K562 (cell line): Measurements from ENCODE around the gene CDCP1. TPM values are rescaled to one million over a fixed set of nuclear protein-coding genes. Genes with fewer than 3 reads are reported as not detected.

Experiments
- ASH1L ChIP-seq: fragments of 450-650 bp; IDR thresholded peaks from 2 replicates; pipeline ENCODE4 v1.6.1; 2018; ENCODE audit warnings: borderline replicate concordance, mild to moderate bottlenecking, low read depth; ENCODE audit not compliant: partially characterized antibody
- BHLHE40 ChIP-seq: IDR thresholded peaks from 2 replicates; pipeline ENCODE4 v1.6.1; 2011; ENCODE audit warnings: low read length, improper control_type of control experiment
- BRD4 ChIP-seq: fragments of 200-600 bp; sonication (generic); IDR thresholded peaks from 2 replicates; pipeline ENCODE4 v1.6.1; 2017; ENCODE audit warnings: inconsistent platforms
- CBX2 ChIP-seq: fragments of 200-600 bp; sonication (generic); IDR thresholded peaks from one replicate; pipeline ENCODE4 v1.6.1; 2012; ENCODE audit warnings: mild to moderate bottlenecking, low read length, inconsistent platforms; ENCODE audit not compliant: insufficient read depth, poor library complexity, severe bottlenecking
- CBX5 ChIP-seq: IDR thresholded peaks from 2 replicates; pipeline ENCODE4 v1.6.1; 2014; ENCODE audit warnings: low read depth, borderline replicate concordance
- CCAR2 ChIP-seq: fragments of 200-400 bp; formaldehyde crosslinking; IDR thresholded peaks from 2 replicates; pipeline ENCODE4 v1.6.1; 2017; ENCODE audit warnings: mild to moderate bottlenecking, low read depth, low read length
- FIP1L1 ChIP-seq: fragments of 200-400 bp; formaldehyde crosslinking; IDR thresholded peaks from 2 replicates; pipeline ENCODE4 v1.6.1; 2018; ENCODE audit warnings: mild to moderate bottlenecking, low read depth, low read length; ENCODE audit not compliant: poor library complexity, severe bottlenecking
- HDAC3 ChIP-seq: fragments of 450-650 bp; IDR thresholded peaks from 2 replicates; pipeline ENCODE4 v1.6.1; 2018; ENCODE audit warnings: borderline replicate concordance, mild to moderate bottlenecking, moderate library complexity; ENCODE audit not compliant: partially characterized antibody
- MTA2 ChIP-seq: fragments of 450-650 bp; IDR thresholded peaks from 2 replicates; pipeline ENCODE4 v1.6.1; 2016; ENCODE audit warnings: low read depth
- NFXL1 ChIP-seq: fragments of 450-650 bp; formaldehyde crosslinking; IDR thresholded peaks from 2 replicates; pipeline ENCODE4 v1.4.0; 2021; ENCODE audit warnings: mild to moderate bottlenecking
- PHB2 ChIP-seq: fragments of 450-650 bp; IDR thresholded peaks from 2 replicates; pipeline ENCODE4 v1.6.1; 2017; ENCODE audit warnings: low read depth
- PTRF ChIP-seq: fragments of 450-650 bp; IDR thresholded peaks from 2 replicates; pipeline ENCODE4 v1.6.1; 2016; ENCODE audit warnings: mild to moderate bottlenecking, missing genetic modification characterization, missing compliant biosample characterization
- RBM34 ChIP-seq: fragments of 200-400 bp; formaldehyde crosslinking; IDR thresholded peaks from 2 replicates; pipeline ENCODE4 v1.6.1; 2018; ENCODE audit warnings: low read length, borderline replicate concordance; ENCODE audit not compliant: insufficient read depth
- SIRT6 ChIP-seq: IDR thresholded peaks from one replicate; pipeline ENCODE4 v1.6.1; 2012; ENCODE audit warnings: low read depth, mild to moderate bottlenecking, control low read depth, inconsistent platforms, low read length, moderate library complexity
- TAL1 ChIP-seq: fragments of 450-650 bp; IDR thresholded peaks from 2 replicates; pipeline ENCODE4 v1.6.1; 2016; ENCODE audit warnings: mild to moderate bottlenecking
- TARDBP ChIP-seq: fragments of 450-650 bp; IDR thresholded peaks from 2 replicates; pipeline ENCODE4 v1.6.1; 2016
- THRAP3 ChIP-seq: fragments of 450-650 bp; IDR thresholded peaks from 2 replicates; pipeline ENCODE4 v1.6.1; 2016; ENCODE audit warnings: mild to moderate bottlenecking, inconsistent platforms, borderline replicate concordance
- ZNF764 ChIP-seq: fragments of 250-450 bp; sonication (Bioruptor Pico); IDR thresholded peaks from 2 replicates; pipeline ENCODE4 v1.4.0; 2020; ENCODE audit warnings: low read depth, mild to moderate bottlenecking, moderate library complexity
- polyA plus RNA-seq, 8 experiments: library from polyadenylated mRNA; depleted of rRNA in 4 of 8; stranded (reverse) in 5 of 8; unstranded in 3 of 8; fragments of >200 nt; fragmentation: Nextera tagmentation in 2 of 8; fragmentation: Illumina TruSeq in 1 of 8; extraction: Ambion mirVana in 2 of 8; extraction: Trizol in 1 of 8; gene quantifications; 2 replicates each; pipeline versions ENCODE4 v1.2.1 to v1.2.3, GENCODE V29; 2011 to 2014; ENCODE audit warnings: inconsistent platforms in 1 of 8, missing spikeins in 1 of 8
- total RNA-seq, 7 experiments: library from RNA; depleted of rRNA in 6 of 7; stranded (reverse); fragments of >200 nt in 6 of 7; fragmentation: Illumina TruSeq in 2 of 7; extraction: Trizol in 2 of 7; gene quantifications; 2 replicates each; pipeline versions ENCODE4 v1.2.1 to v1.2.3, GENCODE V29; 2011 to 2021; ENCODE audit warnings: low replicate concordance in 1 of 7
- TF ChIP-seq, protein P1 (sequence below): IDR thresholded peaks from 2 replicates; pipeline ENCODE4 v1.6.1; 2016; ENCODE audit warnings: missing genetic modification characterization, missing compliant biosample characterization
- TF ChIP-seq, protein P2 (sequence below): fragments of 450-650 bp; IDR thresholded peaks from 2 replicates; pipeline ENCODE4 v1.6.1; 2014; ENCODE audit warnings: low read depth, mild to moderate bottlenecking, moderate library complexity, borderline replicate concordance
- TF ChIP-seq, protein P3 (sequence below), 2 experiments: fragments of 450-650 bp in 1 of 2; sonication (generic) in 1 of 2; formaldehyde crosslinking in 1 of 2; IDR thresholded peaks in 1 of 2; conservative IDR thresholded peaks in 1 of 2; 2 replicates each; pipeline versions ENCODE4 v1.6.1 to v1.8.1; 2016 to 2023; ENCODE audit warnings: mild to moderate bottlenecking in 2 of 2, moderate library complexity in 2 of 2, inconsistent platforms in 1 of 2, missing genetic modification reagents in 1 of 2
- TF ChIP-seq, protein P4 (sequence below): fragments of 450-650 bp; IDR thresholded peaks from 2 replicates; pipeline ENCODE4 v1.6.1; 2016
- TF ChIP-seq, protein P5 (sequence below): fragments of 250-450 bp; sonication (Bioruptor Pico); IDR thresholded peaks from 2 replicates; pipeline ENCODE4 v1.4.0; 2020; ENCODE audit warnings: mild to moderate bottlenecking, moderate library complexity, borderline replicate concordance

The CDCP1 gene
- total and polyA plus RNA-seq, 9 of the 15 experiments (the other 6 are each of a cell fraction or from before 2014, with no cell fraction given) = 3.9 to 16.4 (median 5.2) TPM

DNA sequence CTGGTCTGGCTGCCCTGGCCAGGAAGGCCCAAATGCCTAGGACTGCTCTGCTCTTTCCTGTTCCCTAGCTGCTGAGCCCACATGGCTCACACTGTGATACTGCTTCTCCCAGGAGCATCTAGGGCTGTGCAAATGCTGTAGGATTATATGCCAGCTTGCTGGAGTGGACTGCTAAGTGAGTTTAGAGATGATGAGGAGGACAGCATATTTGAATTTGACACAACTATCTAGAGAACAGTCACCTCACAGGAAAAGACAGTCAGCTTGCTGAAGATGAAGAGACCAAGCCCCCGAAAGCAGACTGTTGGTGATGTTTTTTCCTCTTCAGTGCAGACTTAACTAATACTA is 80.8 kb downstream of the CDCP1 start (continued):
- TF ChIP-seq, protein P1, sequence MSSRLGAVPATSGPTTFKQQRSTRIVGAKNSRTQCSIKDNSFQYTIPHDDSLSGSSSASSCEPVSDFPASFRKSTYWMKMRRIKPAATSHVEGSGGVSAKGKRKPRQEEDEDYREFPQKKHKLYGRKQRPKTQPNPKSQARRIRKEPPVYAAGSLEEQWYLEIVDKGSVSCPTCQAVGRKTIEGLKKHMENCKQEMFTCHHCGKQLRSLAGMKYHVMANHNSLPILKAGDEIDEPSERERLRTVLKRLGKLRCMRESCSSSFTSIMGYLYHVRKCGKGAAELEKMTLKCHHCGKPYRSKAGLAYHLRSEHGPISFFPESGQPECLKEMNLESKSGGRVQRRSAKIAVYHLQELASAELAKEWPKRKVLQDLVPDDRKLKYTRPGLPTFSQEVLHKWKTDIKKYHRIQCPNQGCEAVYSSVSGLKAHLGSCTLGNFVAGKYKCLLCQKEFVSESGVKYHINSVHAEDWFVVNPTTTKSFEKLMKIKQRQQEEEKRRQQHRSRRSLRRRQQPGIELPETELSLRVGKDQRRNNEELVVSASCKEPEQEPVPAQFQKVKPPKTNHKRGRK = peak; percentile 51; the same call in 1 of the 2 replicates
- TF ChIP-seq THRAP3 (no peak), CBX2 (no peak), BHLHE40 (no peak), PHB2 (no peak), CCAR2 (no peak), CBX5 (no peak), FIP1L1 (no peak), TARDBP (no peak), PTRF (tag) (no peak), SIRT6 (no peak), ZNF764 (CRISPR knock-in tag) (no peak), NFXL1 (CRISPR knock-in tag) (no peak), RBM34 (no peak), HDAC3 (no peak), BRD4 (0 out of 2 replicates have a peak, but pooled peaks have one; percentile 52), MTA2 (no peak), TAL1 (no peak), ASH1L (no peak)
- TF ChIP-seq, protein P2, sequence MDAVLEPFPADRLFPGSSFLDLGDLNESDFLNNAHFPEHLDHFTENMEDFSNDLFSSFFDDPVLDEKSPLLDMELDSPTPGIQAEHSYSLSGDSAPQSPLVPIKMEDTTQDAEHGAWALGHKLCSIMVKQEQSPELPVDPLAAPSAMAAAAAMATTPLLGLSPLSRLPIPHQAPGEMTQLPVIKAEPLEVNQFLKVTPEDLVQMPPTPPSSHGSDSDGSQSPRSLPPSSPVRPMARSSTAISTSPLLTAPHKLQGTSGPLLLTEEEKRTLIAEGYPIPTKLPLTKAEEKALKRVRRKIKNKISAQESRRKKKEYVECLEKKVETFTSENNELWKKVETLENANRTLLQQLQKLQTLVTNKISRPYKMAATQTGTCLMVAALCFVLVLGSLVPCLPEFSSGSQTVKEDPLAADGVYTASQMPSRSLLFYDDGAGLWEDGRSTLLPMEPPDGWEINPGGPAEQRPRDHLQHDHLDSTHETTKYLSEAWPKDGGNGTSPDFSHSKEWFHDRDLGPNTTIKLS = no peak
- TF ChIP-seq, protein P3, sequence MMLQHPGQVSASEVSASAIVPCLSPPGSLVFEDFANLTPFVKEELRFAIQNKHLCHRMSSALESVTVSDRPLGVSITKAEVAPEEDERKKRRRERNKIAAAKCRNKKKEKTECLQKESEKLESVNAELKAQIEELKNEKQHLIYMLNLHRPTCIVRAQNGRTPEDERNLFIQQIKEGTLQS (IDR thresholded peaks at IDR 0.05) = no peak
- TF ChIP-seq, protein P3 (CRISPR knock-in tag; conservative IDR thresholded peaks at IDR 0.05) = no peak
- TF ChIP-seq, protein P4, sequence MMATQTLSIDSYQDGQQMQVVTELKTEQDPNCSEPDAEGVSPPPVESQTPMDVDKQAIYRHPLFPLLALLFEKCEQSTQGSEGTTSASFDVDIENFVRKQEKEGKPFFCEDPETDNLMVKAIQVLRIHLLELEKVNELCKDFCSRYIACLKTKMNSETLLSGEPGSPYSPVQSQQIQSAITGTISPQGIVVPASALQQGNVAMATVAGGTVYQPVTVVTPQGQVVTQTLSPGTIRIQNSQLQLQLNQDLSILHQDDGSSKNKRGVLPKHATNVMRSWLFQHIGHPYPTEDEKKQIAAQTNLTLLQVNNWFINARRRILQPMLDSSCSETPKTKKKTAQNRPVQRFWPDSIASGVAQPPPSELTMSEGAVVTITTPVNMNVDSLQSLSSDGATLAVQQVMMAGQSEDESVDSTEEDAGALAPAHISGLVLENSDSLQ = no peak
- TF ChIP-seq, protein P5, sequence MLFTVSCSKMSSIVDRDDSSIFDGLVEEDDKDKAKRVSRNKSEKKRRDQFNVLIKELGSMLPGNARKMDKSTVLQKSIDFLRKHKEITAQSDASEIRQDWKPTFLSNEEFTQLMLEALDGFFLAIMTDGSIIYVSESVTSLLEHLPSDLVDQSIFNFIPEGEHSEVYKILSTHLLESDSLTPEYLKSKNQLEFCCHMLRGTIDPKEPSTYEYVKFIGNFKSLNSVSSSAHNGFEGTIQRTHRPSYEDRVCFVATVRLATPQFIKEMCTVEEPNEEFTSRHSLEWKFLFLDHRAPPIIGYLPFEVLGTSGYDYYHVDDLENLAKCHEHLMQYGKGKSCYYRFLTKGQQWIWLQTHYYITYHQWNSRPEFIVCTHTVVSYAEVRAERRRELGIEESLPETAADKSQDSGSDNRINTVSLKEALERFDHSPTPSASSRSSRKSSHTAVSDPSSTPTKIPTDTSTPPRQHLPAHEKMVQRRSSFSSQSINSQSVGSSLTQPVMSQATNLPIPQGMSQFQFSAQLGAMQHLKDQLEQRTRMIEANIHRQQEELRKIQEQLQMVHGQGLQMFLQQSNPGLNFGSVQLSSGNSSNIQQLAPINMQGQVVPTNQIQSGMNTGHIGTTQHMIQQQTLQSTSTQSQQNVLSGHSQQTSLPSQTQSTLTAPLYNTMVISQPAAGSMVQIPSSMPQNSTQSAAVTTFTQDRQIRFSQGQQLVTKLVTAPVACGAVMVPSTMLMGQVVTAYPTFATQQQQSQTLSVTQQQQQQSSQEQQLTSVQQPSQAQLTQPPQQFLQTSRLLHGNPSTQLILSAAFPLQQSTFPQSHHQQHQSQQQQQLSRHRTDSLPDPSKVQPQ = no peak
